Smooth muscle cell (in vitro differentiated cells): ENCODE measurements around the gene ARHGEF25. TPM values are rescaled to one million over a fixed set of nuclear protein-coding genes. Genes with fewer than 3 reads are reported as not detected.

Source experiments
- DNase-seq: peaks from one replicate; lab custom pipeline; 2025; ENCODE audit not compliant: unreplicated experiment; lab: John Stamatoyannopoulos, UW
- H2AFZ ChIP-seq: fragments of 200-600 bp; sonication (generic); 2 replicates; pipeline ENCODE4 v1.6.0; 2016; ENCODE audit warnings: antibody characterized with exemption, low read depth, mild to moderate bottlenecking
- H3F3A ChIP-seq: fragments of 200-600 bp; sonication (generic); 2 replicates; pipeline ENCODE4 v1.6.0; 2017; ENCODE audit warnings: antibody characterized with exemption, low read depth
- H3K27ac ChIP-seq: fragments of 200-600 bp; sonication (generic); 2 replicates; pipeline ENCODE4 v1.5.1; 2016; ENCODE audit warnings: low read depth, mild to moderate bottlenecking
- H3K27me3 ChIP-seq: fragments of 200-600 bp; sonication (generic); 2 replicates; pipeline ENCODE4 v1.6.1; 2016; ENCODE audit warnings: low read depth, mild to moderate bottlenecking
- H3K36me3 ChIP-seq: fragments of 200-600 bp; sonication (generic); 2 replicates; pipeline ENCODE4 v1.5.1; 2016; ENCODE audit warnings: low read depth
- H3K4me1 ChIP-seq: fragments of 200-600 bp; sonication (generic); 2 replicates; pipeline ENCODE4 v1.5.1; 2016; ENCODE audit warnings: low read depth
- H3K4me2 ChIP-seq: fragments of 200-600 bp; sonication (generic); 2 replicates; pipeline ENCODE4 v1.6.0; 2016; ENCODE audit warnings: mild to moderate bottlenecking
- H3K4me3 ChIP-seq: fragments of 200-600 bp; sonication (generic); 2 replicates; pipeline ENCODE4 v1.5.1; 2016; ENCODE audit warnings: mild to moderate bottlenecking
- H3K79me2 ChIP-seq: fragments of 200-600 bp; sonication (generic); 2 replicates; pipeline ENCODE4 v1.6.0; 2016; ENCODE audit warnings: low read depth, mild to moderate bottlenecking
- H3K9ac ChIP-seq: fragments of 200-600 bp; sonication (generic); 2 replicates; pipeline ENCODE4 v1.6.0; 2016; ENCODE audit warnings: low read depth
- H3K9me3 ChIP-seq: fragments of 200-600 bp; sonication (generic); replicated peaks from 2 replicates; pipeline ENCODE4 v1.5.1; 2016; ENCODE audit warnings: low read depth
- H4K20me1 ChIP-seq: fragments of 200-600 bp; sonication (generic); 2 replicates; pipeline ENCODE4 v1.6.0; 2016; ENCODE audit warnings: low read depth
- WGBS: methylation state at CpG from one replicate; pipeline ENCODE4 v1.1.7; 2016; ENCODE audit warnings: low lambda C conversion rate; 5-methylcytosine and 5-hydroxymethylcytosine counted together
- polyA plus RNA-seq: library from polyadenylated mRNA; unstranded; fragments of >200 nt; fragmentation: Nextera tagmentation; extraction: Ambion mirVana; gene quantifications from 2 replicates; pipeline ENCODE4 v1.2.1, GENCODE V29; 2016
- total RNA-seq: library from RNA; depleted of rRNA; stranded (reverse); fragments of >200 nt; gene quantifications from 2 replicates; pipeline ENCODE4 v1.2.3, GENCODE V29; 2014
- TF ChIP-seq, protein P1 (sequence below): fragments of 200-600 bp; sonication (generic); IDR thresholded peaks from 2 replicates; pipeline ENCODE4 v1.5.1; 2017; ENCODE audit warnings: borderline replicate concordance, mild to moderate bottlenecking, antibody characterized with exemption; ENCODE audit not compliant: insufficient read depth, poor library complexity, severe bottlenecking

The ARHGEF25 gene
- total RNA-seq (13.9 and 18.5 TPM in 2 replicates), polyA plus RNA-seq (1.5 and 3.8 TPM in 2 replicates)

DNA sequence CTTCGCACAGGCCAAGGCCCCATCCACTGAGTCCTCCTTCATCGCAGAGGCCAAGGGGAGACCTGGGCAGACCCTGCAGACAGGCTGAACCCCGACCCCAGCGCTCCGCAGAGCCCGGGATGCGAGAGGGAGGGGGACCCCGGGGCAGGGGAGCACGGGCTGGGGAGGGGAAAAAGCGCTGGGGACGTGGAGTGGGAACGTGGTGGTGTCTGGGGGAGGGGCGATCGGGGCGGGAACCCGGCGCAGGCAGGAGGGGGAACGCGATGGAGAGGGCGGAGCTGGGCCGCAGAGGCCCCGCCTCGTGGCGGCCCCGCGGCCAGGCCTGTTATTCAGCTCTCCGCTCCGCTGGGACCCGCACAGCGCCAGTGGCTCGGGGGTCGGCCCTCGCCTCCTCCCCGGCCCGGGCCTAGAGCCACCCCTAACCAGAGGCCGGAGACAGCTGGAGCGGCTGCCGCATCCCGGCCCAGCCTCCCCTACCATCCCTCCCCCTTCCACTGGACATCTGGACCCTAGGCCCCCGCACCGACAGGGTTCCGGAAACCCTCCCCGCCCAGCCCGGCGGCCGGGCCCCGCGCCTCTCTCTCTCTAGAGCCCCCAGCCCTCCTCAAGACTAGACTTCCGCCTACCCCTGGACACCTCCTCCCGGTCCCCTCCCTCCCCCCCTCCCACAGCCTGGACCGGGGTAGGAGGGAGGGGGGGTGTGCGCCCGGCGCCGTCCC is at the start of gene ARHGEF25:
Gene ARHGEF25 (plus strand): TSS at position 328 of the 719 bp plus-strand sequence. CDS start 460 bp downstream, outside the sequence.
- Histone ChIP-seq H3K36me3 (no peaks in the 10 kb centered on the region), H3K4me1 (peaks cover 17% of the 10 kb centered on the region), H3K9ac (peak within 1 kb of the TSS; percentile 70), H3K79me2 (no peaks in the 10 kb centered on the region), H3F3A (peaks cover 19% of the 10 kb centered on the region), H4K20me1 (peaks cover 4% of the 10 kb centered on the region), H3K4me2 (peak within 1 kb of the TSS; percentile 95), H3K27me3 (no peaks in the 10 kb centered on the region), H3K27ac (no peak within 1 kb of the TSS), H2AFZ (peak within 1 kb of the TSS; percentile 80), H3K9me3 (no peaks in the 10 kb centered on the region), H3K4me3 (peak within 1 kb of the TSS; percentile 77)
- peak; percentile 48 for DNase-seq
- WGBS: under 1% methylated on average over 33 of the region's 55 CpGs
- TF ChIP-seq, protein P1, sequence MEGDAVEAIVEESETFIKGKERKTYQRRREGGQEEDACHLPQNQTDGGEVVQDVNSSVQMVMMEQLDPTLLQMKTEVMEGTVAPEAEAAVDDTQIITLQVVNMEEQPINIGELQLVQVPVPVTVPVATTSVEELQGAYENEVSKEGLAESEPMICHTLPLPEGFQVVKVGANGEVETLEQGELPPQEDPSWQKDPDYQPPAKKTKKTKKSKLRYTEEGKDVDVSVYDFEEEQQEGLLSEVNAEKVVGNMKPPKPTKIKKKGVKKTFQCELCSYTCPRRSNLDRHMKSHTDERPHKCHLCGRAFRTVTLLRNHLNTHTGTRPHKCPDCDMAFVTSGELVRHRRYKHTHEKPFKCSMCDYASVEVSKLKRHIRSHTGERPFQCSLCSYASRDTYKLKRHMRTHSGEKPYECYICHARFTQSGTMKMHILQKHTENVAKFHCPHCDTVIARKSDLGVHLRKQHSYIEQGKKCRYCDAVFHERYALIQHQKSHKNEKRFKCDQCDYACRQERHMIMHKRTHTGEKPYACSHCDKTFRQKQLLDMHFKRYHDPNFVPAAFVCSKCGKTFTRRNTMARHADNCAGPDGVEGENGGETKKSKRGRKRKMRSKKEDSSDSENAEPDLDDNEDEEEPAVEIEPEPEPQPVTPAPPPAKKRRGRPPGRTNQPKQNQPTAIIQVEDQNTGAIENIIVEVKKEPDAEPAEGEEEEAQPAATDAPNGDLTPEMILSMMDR: no peak

DNA sequence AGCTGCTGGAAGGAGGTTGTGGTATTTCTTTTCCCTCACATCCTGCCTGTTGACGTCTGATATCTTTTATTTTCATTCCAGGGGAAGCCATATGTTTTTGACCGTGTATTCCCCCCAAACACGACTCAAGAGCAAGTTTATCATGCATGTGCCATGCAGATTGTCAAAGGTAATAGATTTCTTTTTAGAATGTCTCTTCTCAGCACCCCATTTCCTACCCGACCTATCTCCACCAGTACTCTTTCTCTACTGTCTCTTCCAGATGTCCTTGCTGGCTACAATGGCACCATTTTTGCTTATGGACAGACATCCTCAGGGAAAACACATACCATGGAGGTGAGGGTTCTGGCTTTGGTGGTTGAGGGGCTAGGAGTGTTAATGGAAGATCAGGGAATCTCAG is 47.9 kb upstream of the ARHGEF25 start:
- Histone ChIP-seq H2AFZ (no peak overlapping the region), H3K79me2 (no peaks in the 10 kb centered on the region), H3K4me2 (no peak overlapping the region), H3K9ac (no peak overlapping the region), H3K9me3 (no peaks in the 10 kb centered on the region), H3K36me3 (no peaks in the 10 kb centered on the region), H3K27me3 (no peaks in the 10 kb centered on the region), H3K4me1 (peaks cover 6% of the 10 kb centered on the region), H3K27ac (no peak overlapping the region), H3K4me3 (no peak overlapping the region), H3F3A (no peaks in the 10 kb centered on the region), H4K20me1 (peaks cover 31% of the 10 kb centered on the region)
- WGBS: 67% methylated on average over 4 of the region's 4 CpGs
- DNase-seq: no peak
- TF ChIP-seq, protein P1: no peak

DNA sequence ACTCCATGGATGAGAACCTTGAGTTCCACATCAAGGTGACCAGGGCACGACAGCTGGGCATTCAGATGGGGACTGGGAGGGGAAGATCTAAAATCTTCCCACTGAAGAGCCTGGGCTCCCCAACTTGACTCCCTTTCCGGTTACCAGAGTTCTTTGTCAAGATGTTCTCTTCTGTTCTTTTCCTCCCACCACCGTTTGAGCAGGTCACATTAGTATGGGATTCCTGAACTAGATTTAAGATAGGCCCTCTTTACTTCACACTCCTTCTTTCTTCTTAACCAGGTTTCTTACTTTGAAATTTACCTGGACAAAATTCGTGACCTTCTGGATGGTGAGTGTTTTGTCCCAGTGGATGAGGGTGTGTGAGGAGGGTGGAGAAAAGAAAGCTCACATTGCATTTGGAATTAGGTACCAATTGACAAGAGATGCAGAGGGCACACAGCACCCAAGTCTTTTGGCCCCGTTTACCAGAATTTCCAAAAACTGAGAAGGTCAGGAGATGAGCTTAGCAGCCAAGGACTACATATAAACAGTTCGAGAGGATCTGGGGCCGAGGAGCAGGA is 47.0 kb upstream of the ARHGEF25 start:
- Histone ChIP-seq H3K4me2 (no peak overlapping the region), H3K9ac (no peak overlapping the region), H3K4me3 (no peak overlapping the region), H3K27me3 (no peaks in the 10 kb centered on the region), H3F3A (no peaks in the 10 kb centered on the region), H3K27ac (no peak overlapping the region), H3K36me3 (no peaks in the 10 kb centered on the region), H3K79me2 (no peaks in the 10 kb centered on the region), H4K20me1 (peaks cover 27% of the 10 kb centered on the region), H3K9me3 (no peaks in the 10 kb centered on the region), H2AFZ (no peak overlapping the region), H3K4me1 (peaks cover 6% of the 10 kb centered on the region)
- DNase-seq: no peak
- 97% methylated on average over 7 of the region's 7 CpGs for WGBS
- TF ChIP-seq, protein P1: no peak
